ENCODE results near the gene CAMK1D. TPM values are rescaled to one million over a fixed set of nuclear protein-coding genes. Genes with fewer than 3 reads are reported as not detected.

The CAMK1D gene
- total RNA-seq, 1 experiment from 2014 or later, result 6.3 TPM

DNA sequence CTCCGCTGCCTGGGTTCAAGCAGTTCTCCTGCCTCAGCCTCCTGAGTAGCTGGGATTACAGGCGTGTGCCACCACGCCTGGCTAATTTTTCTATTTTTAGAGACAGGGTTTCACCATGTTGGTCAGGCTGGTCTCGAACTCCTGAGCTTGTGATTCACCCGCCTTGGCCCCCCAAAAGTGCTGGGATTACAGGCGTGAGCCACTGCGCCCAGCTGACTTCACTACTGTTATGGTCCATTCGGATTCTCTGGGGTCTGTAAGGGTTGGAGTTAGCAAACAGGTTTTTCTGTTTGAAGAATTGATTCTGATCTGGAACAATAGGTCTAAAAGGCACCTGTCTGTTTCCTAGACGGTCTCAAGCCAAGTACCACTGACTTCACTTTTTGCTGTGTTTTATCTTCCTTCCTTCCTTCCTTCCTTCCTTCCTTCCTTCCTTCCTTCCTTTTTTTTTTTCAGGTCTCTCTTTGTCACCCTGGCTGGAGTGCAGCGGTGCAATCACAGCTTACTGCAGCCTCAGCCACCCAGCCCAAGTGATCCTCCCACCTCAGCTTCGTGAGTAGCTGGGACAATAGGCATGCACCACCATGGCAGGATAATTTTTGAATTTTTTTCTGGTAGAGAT is 192.2 kb downstream of the CAMK1D start:
- H2BK5ac ChIP-seq (ENCODE audit: insufficient read length, low read length), result no peak overlapping the region
- H3T11ph ChIP-seq (ENCODE audit: low read length), result no peak overlapping the region
- peaks cover 0 to 5% (median 0%) of the 10 kb centered on the region in 3 experiments; a peak in 3 of 7 replicates for H3K36me3 Mint-ChIP-seq (ENCODE audit: insufficient read depth in 1 of 3, low read depth in 3 of 3)
- peak overlapping the region in 2 of 3 experiments; percentile 26 to 85; a peak in 2 of 7 replicates for H3K27ac Mint-ChIP-seq
- peaks cover 9 to 14% of the 10 kb centered on the region in 2 experiments for H3K4me1 Mint-ChIP-seq
- H3K18ac ChIP-seq (ENCODE audit: insufficient read length, low read depth, low read length), result no peak overlapping the region
- no peaks in the 10 kb centered on the region for H4K20me1 ChIP-seq (ENCODE audit: control insufficient read depth, insufficient read depth, insufficient read length)
- H3K4me2 ChIP-seq (ENCODE audit: insufficient read depth, insufficient read length, low read length), result no peak overlapping the region
- no peak for DNase-seq
- no peak overlapping the region for H3K23ac ChIP-seq (ENCODE audit: insufficient read length, low read depth, low read length)
- no peak overlapping the region for H2AFZ ChIP-seq (ENCODE audit: low read length)
- no peaks in the 10 kb centered on the region for H3K79me2 ChIP-seq (ENCODE audit: insufficient read depth, low read length)
- H2BK120ac ChIP-seq (ENCODE audit: low read depth, low read length, poor library complexity, severe bottlenecking), result no peak overlapping the region
- H4K91ac ChIP-seq (ENCODE audit: insufficient read length, low read depth, low read length), result no peak overlapping the region
- no peaks in the 10 kb centered on the region for H3K4me1 ChIP-seq (ENCODE audit: insufficient read depth, low read length)
- H3K27ac ChIP-seq (ENCODE audit: insufficient read length, low read depth, low read length), result no peak overlapping the region
- H4K5ac ChIP-seq (ENCODE audit: insufficient read length, low read depth, low read length), result no peak overlapping the region
- WGBS (ENCODE audit: extremely low coverage, insufficient read length, low lambda C conversion rate), result no CpG with 5 or more reads among the region's 11 CpGs
- TF ChIP-seq, protein P1, sequence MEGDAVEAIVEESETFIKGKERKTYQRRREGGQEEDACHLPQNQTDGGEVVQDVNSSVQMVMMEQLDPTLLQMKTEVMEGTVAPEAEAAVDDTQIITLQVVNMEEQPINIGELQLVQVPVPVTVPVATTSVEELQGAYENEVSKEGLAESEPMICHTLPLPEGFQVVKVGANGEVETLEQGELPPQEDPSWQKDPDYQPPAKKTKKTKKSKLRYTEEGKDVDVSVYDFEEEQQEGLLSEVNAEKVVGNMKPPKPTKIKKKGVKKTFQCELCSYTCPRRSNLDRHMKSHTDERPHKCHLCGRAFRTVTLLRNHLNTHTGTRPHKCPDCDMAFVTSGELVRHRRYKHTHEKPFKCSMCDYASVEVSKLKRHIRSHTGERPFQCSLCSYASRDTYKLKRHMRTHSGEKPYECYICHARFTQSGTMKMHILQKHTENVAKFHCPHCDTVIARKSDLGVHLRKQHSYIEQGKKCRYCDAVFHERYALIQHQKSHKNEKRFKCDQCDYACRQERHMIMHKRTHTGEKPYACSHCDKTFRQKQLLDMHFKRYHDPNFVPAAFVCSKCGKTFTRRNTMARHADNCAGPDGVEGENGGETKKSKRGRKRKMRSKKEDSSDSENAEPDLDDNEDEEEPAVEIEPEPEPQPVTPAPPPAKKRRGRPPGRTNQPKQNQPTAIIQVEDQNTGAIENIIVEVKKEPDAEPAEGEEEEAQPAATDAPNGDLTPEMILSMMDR (conservative IDR thresholded peaks at IDR 0.05), result no peak
- H3K23me2 ChIP-seq (ENCODE audit: insufficient read length, low read depth, low read length, poor library complexity, severe bottlenecking), result no peaks in the 10 kb centered on the region
- H3K9me3 ChIP-seq (ENCODE audit: control insufficient read depth, low read depth, low read length), result no peaks in the 10 kb centered on the region
- H3K9ac ChIP-seq (ENCODE audit: extremely low read depth, insufficient read length, low read length), result no peak overlapping the region
- H2BK20ac ChIP-seq (ENCODE audit: low read depth, low read length, poor library complexity, severe bottlenecking), result no peak overlapping the region
- H3K14ac ChIP-seq (ENCODE audit: insufficient read depth, low read length), result no peak overlapping the region
- no peak overlapping the region for H4K8ac ChIP-seq (replicated peaks; ENCODE audit: insufficient read length, low read depth, low read length)
- H3K56ac ChIP-seq (ENCODE audit: insufficient read length, low read depth, low read length), result no peak overlapping the region
- no peak overlapping the region for H3K4me3 Mint-ChIP-seq
- peaks cover 0 to 3% of the 10 kb centered on the region in 2 experiments; a peak in 1 of 5 replicates for H3K9me3 Mint-ChIP-seq
- no peak overlapping the region for H2AK5ac ChIP-seq (ENCODE audit: insufficient read length, low read length)
- no peak overlapping the region for H2BK15ac ChIP-seq (ENCODE audit: low read depth, low read length)
- no peak overlapping the region for H3K4ac ChIP-seq (ENCODE audit: low read depth, low read length)
- H2BK12ac ChIP-seq (ENCODE audit: insufficient read length, low read depth, low read length), result no peak overlapping the region
- H3K79me1 ChIP-seq (ENCODE audit: insufficient read depth, low read depth, low read length, poor library complexity, severe bottlenecking), result no peaks in the 10 kb centered on the region
- H3K27me3 ChIP-seq (ENCODE audit: insufficient read depth, low read length), result no peaks in the 10 kb centered on the region
- H3K27me3 Mint-ChIP-seq (ENCODE audit: low read depth), result no peaks in the 10 kb centered on the region; the same call in 1 of the 2 replicates

Measured in H9 (cell line).